GM12875 (cell line): ENCODE measurements around the gene HNRNPA1.

ENCODE experiments used
- H3K4me3 ChIP-seq: one replicate; pipeline ENCODE4 v1.5.1; 2011; ENCODE audit warnings: low read depth, low read length, control low read depth
- CTCF ChIP-seq: IDR thresholded peaks from 2 replicates; pipeline ENCODE4 v1.5.1; 2011; ENCODE audit warnings: low read depth, mild to moderate bottlenecking, control low read depth, inconsistent platforms, low read length, moderate library complexity, borderline replicate concordance; ENCODE audit not compliant: insufficient read depth

The HNRNPA1 gene

GRCh38 chr12:54261815-54262402, 18.6 kb upstream of the HNRNPA1 start:
- no peak for TF ChIP-seq CTCF
- H3K4me3 ChIP-seq, result no peak overlapping the region

GRCh38 chr12:54262403-54262925, 18.1 kb upstream of the HNRNPA1 start:
- TF ChIP-seq CTCF, result no peak
- H3K4me3 ChIP-seq, result no peak overlapping the region

GRCh38 chr12:54265364-54265812, 15.1 kb upstream of the HNRNPA1 start:
- no peak overlapping the region for H3K4me3 ChIP-seq
- TF ChIP-seq CTCF, result no peak

- H3K4me3 ChIP-seq, result no peak overlapping the region
- no peak for TF ChIP-seq CTCF
These were observed 13.7 kb upstream of the HNRNPA1 start for GRCh38 chr12:54266852-54267251.

- TF ChIP-seq CTCF, result no peak
- no peak overlapping the region for H3K4me3 ChIP-seq
These were observed 10.2 kb upstream of the HNRNPA1 start for GRCh38 chr12:54270345-54270744.

GRCh38 chr12:54272214-54272613, 8.3 kb upstream of the HNRNPA1 start:
- TF ChIP-seq CTCF, result no peak

GRCh38 chr12:54273981-54274380, 6.5 kb upstream of the HNRNPA1 start:
- H3K4me3 ChIP-seq, result no peak overlapping the region
- TF ChIP-seq CTCF, result no peak

More at GRCh38 chr12:54272214-54272613, 8.3 kb upstream of the HNRNPA1 start:
- H3K4me3 ChIP-seq, result no peak overlapping the region
